OCI-LY7 (cell line): Measurements from ENCODE around the gene TNFRSF11A. TPM values are rescaled to one million over a fixed set of nuclear protein-coding genes. Genes with fewer than 3 reads are reported as not detected.

Source experiments
- BruUV-seq: library from RNA; stranded (reverse); fragments of 400-500 nt; replicated peaks from 2 replicates; lab custom pipeline; 2021; lab: Mats Ljungman, UMichigan
- CTCF ChIA-PET: fragments of 300-600 bp; sonication (Branson Sonifier 250); formaldehyde crosslinking; loops from one replicate; lab custom pipeline; 2022; ENCODE audit warnings: antibody characterized with exemption; ENCODE audit not compliant: unreplicated experiment; lab: Charles Lee
- POLR2A ChIA-PET: fragments of 300-600 bp; sonication (Branson Sonifier 250); formaldehyde crosslinking; loops from one replicate; lab custom pipeline; 2022; ENCODE audit warnings: antibody characterized with exemption; lab: Charles Lee
- DNase-seq: peaks from one replicate; pipeline ENCODE4 v3.0.0-alpha.2; 2015; ENCODE audit warnings: low spot score
- H2AFZ ChIP-seq: fragments of 200-600 bp; sonication (generic), shearing (Covaris generic); 2 replicates; pipeline ENCODE4 v1.6.1; 2014; ENCODE audit warnings: mild to moderate bottlenecking, antibody characterized with exemption, low read length, moderate library complexity
- H3K27ac ChIP-seq: fragments of 200-600 bp; sonication (generic); 2 replicates; pipeline ENCODE4 v1.5.1; 2014; ENCODE audit warnings: mixed run types, low read depth, mild to moderate bottlenecking, moderate library complexity, low read length, inconsistent platforms; ENCODE audit not compliant: poor library complexity, severe bottlenecking
- H3K36me3 ChIP-seq: fragments of 200-600 bp; sonication (generic); 2 replicates; pipeline ENCODE4 v1.6.1; 2014; ENCODE audit warnings: mild to moderate bottlenecking, antibody characterized with exemption, low read length, moderate library complexity, mixed read lengths; ENCODE audit not compliant: insufficient read depth
- H3K4me1 ChIP-seq: fragments of 200-600 bp; sonication (generic); 2 replicates; pipeline ENCODE4 v1.5.1; 2014; ENCODE audit warnings: mild to moderate bottlenecking, low read length; ENCODE audit not compliant: insufficient read depth, poor library complexity, severe bottlenecking
- H3K4me2 ChIP-seq: fragments of 200-600 bp; sonication (generic); 2 replicates; pipeline ENCODE4 v1.6.1; 2014; ENCODE audit warnings: mild to moderate bottlenecking, low read length
- H3K4me3 ChIP-seq: fragments of 200-600 bp; sonication (generic); 2 replicates; pipeline ENCODE4 v1.5.1; 2014; ENCODE audit warnings: mild to moderate bottlenecking, low read depth, low read length; ENCODE audit not compliant: poor library complexity, severe bottlenecking
- H3K79me2 ChIP-seq: fragments of 200-600 bp; sonication (generic); 2 replicates; pipeline ENCODE4 v1.6.1; 2016; ENCODE audit warnings: low read depth, mild to moderate bottlenecking, low read length, moderate library complexity, mixed read lengths; ENCODE audit not compliant: insufficient read depth
- H3K9me2 ChIP-seq: fragments of 200-600 bp; sonication (generic); 2 replicates; pipeline ENCODE4 v1.6.1; 2016; ENCODE audit warnings: mild to moderate bottlenecking, low read length, mixed read lengths; ENCODE audit not compliant: insufficient read depth
- H3K9me3 ChIP-seq: fragments of 200-600 bp; sonication (generic); 2 replicates; pipeline ENCODE4 v1.6.1; 2014; ENCODE audit warnings: mild to moderate bottlenecking, mixed run types, low read length, mixed read lengths
- H4K20me1 ChIP-seq: fragments of 200-600 bp; sonication (generic); 2 replicates; pipeline ENCODE4 v1.6.1; 2014; ENCODE audit warnings: mild to moderate bottlenecking, antibody characterized with exemption, low read length, moderate library complexity, mixed read lengths; ENCODE audit not compliant: insufficient read depth
- EZH2phosphoT487 ChIP-seq: fragments of 200-600 bp; sonication (generic); IDR thresholded peaks from 2 replicates; pipeline ENCODE4 v1.6.1; 2018; ENCODE audit warnings: low read depth, borderline replicate concordance, mild to moderate bottlenecking, mixed run types, antibody characterized with exemption, low read length, moderate library complexity, mixed read lengths
- intact Hi-C: fragments of 100-400 bp; cut with micrococcal nuclease; formaldehyde crosslinking; loops from one replicate; pipeline ENCODE4 v1.10.0; 2022; ENCODE audit not compliant: unreplicated experiment
- total RNA-seq, 2 experiments: library from RNA; depleted of rRNA in 1 of 2; stranded (reverse); fragments of >200 nt in 1 of 2; shearing (Covaris generic) in 1 of 2; gene quantifications; 2 replicates each; pipeline ENCODE4 v1.2.3, GENCODE V29; 2014 to 2022
- TF ChIP-seq, protein P1 (sequence below): fragments of 200-600 bp; sonication (generic); conservative IDR thresholded peaks from 2 replicates; pipeline ENCODE4 v1.5.1; 2014; ENCODE audit warnings: mild to moderate bottlenecking, antibody characterized with exemption, low read length, moderate library complexity, mixed read lengths

TNFRSF11A gene
- total RNA-seq, 2 experiments from 2014 or later = not detected

DNA sequence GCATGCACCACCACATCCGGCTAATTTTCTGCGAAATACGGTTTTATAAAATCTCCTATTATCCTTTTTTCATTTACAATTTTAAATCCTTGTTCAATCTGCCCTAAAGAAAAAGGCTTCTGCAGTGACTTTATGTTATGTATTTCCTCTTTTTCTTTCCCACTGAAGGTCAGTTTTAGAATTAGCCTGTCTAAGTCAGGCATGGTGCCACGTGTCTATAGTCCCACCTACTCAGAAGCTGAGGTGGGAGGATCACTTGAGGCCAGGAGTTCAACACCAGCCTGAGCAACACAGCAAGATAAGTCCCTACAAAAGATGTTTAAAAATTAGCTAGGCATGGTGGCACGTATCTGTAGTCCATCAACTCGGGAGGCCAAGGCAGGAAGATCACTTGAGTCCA is 39.8 kb upstream of the TNFRSF11A start:
- no peak overlapping the region for H3K27ac ChIP-seq
- no TSS peak for BruUV-seq
- intact Hi-C loops = no loop called here
- CTCF ChIA-PET = no interaction called here
- TF ChIP-seq, protein P1, sequence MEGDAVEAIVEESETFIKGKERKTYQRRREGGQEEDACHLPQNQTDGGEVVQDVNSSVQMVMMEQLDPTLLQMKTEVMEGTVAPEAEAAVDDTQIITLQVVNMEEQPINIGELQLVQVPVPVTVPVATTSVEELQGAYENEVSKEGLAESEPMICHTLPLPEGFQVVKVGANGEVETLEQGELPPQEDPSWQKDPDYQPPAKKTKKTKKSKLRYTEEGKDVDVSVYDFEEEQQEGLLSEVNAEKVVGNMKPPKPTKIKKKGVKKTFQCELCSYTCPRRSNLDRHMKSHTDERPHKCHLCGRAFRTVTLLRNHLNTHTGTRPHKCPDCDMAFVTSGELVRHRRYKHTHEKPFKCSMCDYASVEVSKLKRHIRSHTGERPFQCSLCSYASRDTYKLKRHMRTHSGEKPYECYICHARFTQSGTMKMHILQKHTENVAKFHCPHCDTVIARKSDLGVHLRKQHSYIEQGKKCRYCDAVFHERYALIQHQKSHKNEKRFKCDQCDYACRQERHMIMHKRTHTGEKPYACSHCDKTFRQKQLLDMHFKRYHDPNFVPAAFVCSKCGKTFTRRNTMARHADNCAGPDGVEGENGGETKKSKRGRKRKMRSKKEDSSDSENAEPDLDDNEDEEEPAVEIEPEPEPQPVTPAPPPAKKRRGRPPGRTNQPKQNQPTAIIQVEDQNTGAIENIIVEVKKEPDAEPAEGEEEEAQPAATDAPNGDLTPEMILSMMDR = no peak
- no peak for TF ChIP-seq EZH2phosphoT487
- POLR2A ChIA-PET = interaction anchor here (0.5 kb wide), 1 partner anchor 43 kb away, joined by 3 read pairs; no protein-coding TSS in a partner anchor
- no peaks in the 10 kb centered on the region for H3K9me2 ChIP-seq
- H3K4me3 ChIP-seq = no peak overlapping the region
- H4K20me1 ChIP-seq = peaks cover 4% of the 10 kb centered on the region; the same call in 1 of the 2 replicates
- no peak overlapping the region for H3K4me2 ChIP-seq
- H3K4me1 ChIP-seq = peaks cover 22% of the 10 kb centered on the region
- peaks cover 43% of the 10 kb centered on the region for H3K36me3 ChIP-seq
- no peaks in the 10 kb centered on the region for H3K9me3 ChIP-seq
- no peak for DNase-seq
- no peaks in the 10 kb centered on the region for H3K79me2 ChIP-seq
- H2AFZ ChIP-seq = no peak overlapping the region

- BruUV-seq = no TSS peak
- Histone ChIP-seq H3K36me3 (peaks cover 39% of the 10 kb centered on the region), H3K27ac (peak overlapping the region; percentile 58), H3K9me2 (no peaks in the 10 kb centered on the region), H3K79me2 (no peaks in the 10 kb centered on the region), H3K4me1 (peaks cover 22% of the 10 kb centered on the region), H3K4me2 (peak overlapping the region; percentile 64), H3K9me3 (no peaks in the 10 kb centered on the region), H4K20me1 (peaks cover 4% of the 10 kb centered on the region; the same call in 1 of the 2 replicates), H3K4me3 (peak overlapping the region; percentile 22), H2AFZ (no peak overlapping the region)
- intact Hi-C loops = no loop called here
- no peak for TF ChIP-seq EZH2phosphoT487
- TF ChIP-seq, protein P1 = no peak
- peak; percentile 1 for DNase-seq
- ChIA-PET CTCF (no interaction called here), POLR2A (no interaction called here)
Observed at GRCh38 chr18:62287781-62288664, 37.1 kb upstream of the TNFRSF11A start.

DNA sequence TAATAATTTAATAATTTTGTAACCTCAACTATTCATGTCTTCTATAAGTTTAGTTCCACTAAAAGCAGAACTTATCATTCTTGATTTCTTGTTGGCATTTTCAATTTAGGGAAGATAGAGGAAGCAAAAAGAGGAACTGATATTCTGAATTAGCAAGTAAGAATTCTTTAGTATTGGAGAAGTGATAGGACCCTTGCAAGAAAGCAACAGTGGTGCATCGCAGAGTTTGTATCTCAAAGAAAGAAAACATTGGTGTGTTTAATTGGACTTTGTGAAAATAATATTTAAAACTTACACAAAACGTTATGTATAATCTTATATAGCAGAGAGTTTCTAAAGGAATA is 36.5 kb upstream of the TNFRSF11A start:
- DNase-seq = peak; percentile 41
- Histone ChIP-seq H3K9me2 (no peaks in the 10 kb centered on the region), H3K36me3 (peaks cover 37% of the 10 kb centered on the region), H3K4me1 (peaks cover 22% of the 10 kb centered on the region), H3K27ac (peak overlapping the region; percentile 58), H4K20me1 (peaks cover 4% of the 10 kb centered on the region; the same call in 1 of the 2 replicates), H3K4me2 (peak overlapping the region; percentile 64), H3K9me3 (no peaks in the 10 kb centered on the region), H2AFZ (no peak overlapping the region), H3K4me3 (no peak overlapping the region), H3K79me2 (no peaks in the 10 kb centered on the region)
- no peak for TF ChIP-seq EZH2phosphoT487
- TF ChIP-seq, protein P1 = no peak
- intact Hi-C loops = no loop called here
- BruUV-seq = no TSS peak
- CTCF ChIA-PET = no interaction called here
- POLR2A ChIA-PET = no interaction called here
